K562 (cell line): ENCODE results near the gene MEIKIN. TPM values are rescaled to one million over a fixed set of nuclear protein-coding genes. Genes with fewer than 3 reads are reported as not detected.
A peak's percentile ranks its signal among the peaks of the same experiment; 100 is the strongest.

ENCODE experiments used
- ATF7 ChIP-seq: fragments of 450-650 bp; IDR thresholded peaks from 2 replicates; pipeline ENCODE4 v1.7.1; 2014; ENCODE audit warnings: mild to moderate bottlenecking, moderate library complexity
- CEBPZ ChIP-seq: fragments of 150-350 bp; IDR thresholded peaks from 2 replicates; pipeline ENCODE4 v1.6.1; 2014; ENCODE audit warnings: low read depth, mild to moderate bottlenecking, low read length, borderline replicate concordance
- EHMT2 ChIP-seq: fragments of 450-650 bp; IDR thresholded peaks from 2 replicates; pipeline ENCODE4 v1.6.1; 2018; ENCODE audit warnings: antibody characterized with exemption
- EP300 ChIP-seq: IDR thresholded peaks from 2 replicates; pipeline ENCODE4 v1.6.1; 2012; ENCODE audit warnings: low read length, improper control_type of control experiment
- FOXJ3 ChIP-seq: sonication (generic); formaldehyde crosslinking; IDR thresholded peaks from 2 replicates; pipeline ENCODE4 v1.4.0; 2020; ENCODE audit warnings: mild to moderate bottlenecking, missing genetic modification reagents
- HOMEZ ChIP-seq: fragments of 250-450 bp; sonication (Bioruptor Pico); IDR thresholded peaks from 2 replicates; pipeline ENCODE4 v1.4.0; 2020; ENCODE audit warnings: mild to moderate bottlenecking, moderate library complexity
- KHSRP ChIP-seq: fragments of 450-650 bp; IDR thresholded peaks from 2 replicates; pipeline ENCODE4 v1.6.1; 2017
- KLF13 ChIP-seq: fragments of 450-650 bp; IDR thresholded peaks from 2 replicates; pipeline ENCODE4 v1.6.1; 2016; ENCODE audit warnings: missing genetic modification characterization, low read depth, mild to moderate bottlenecking, missing compliant biosample characterization, moderate library complexity, borderline replicate concordance
- NFE2 ChIP-seq: IDR thresholded peaks from 2 replicates; pipeline ENCODE4 v1.6.1; 2014; ENCODE audit warnings: antibody characterized with exemption, low read depth
- PHTF2 ChIP-seq: fragments of 250-450 bp; sonication (Bioruptor Pico); IDR thresholded peaks from 2 replicates; pipeline ENCODE4 v1.5.0; 2021; ENCODE audit warnings: mild to moderate bottlenecking
- PRMT5 ChIP-seq: sonication (generic); formaldehyde crosslinking; IDR thresholded peaks from 2 replicates; pipeline ENCODE4 v1.5.0; 2020; ENCODE audit warnings: missing genetic modification reagents
- SIX5 ChIP-seq, 2 experiments: IDR thresholded peaks; 2 replicates each; pipeline ENCODE4 v1.6.1; 2011; ENCODE audit warnings: low read length in 2 of 2, borderline replicate concordance in 1 of 2, low read depth in 1 of 2, mild to moderate bottlenecking in 1 of 2, moderate library complexity in 1 of 2; ENCODE audit not compliant: insufficient read depth in 1 of 2
- SMAD3 ChIP-seq: fragments of 450-650 bp; formaldehyde crosslinking; conservative IDR thresholded peaks from 2 replicates; pipeline ENCODE4 v1.4.0; 2020; ENCODE audit warnings: mild to moderate bottlenecking
- TAL1 ChIP-seq: fragments of 450-650 bp; IDR thresholded peaks from 2 replicates; pipeline ENCODE4 v1.6.1; 2016; ENCODE audit warnings: mild to moderate bottlenecking
- TARDBP ChIP-seq: fragments of 450-650 bp; IDR thresholded peaks from 2 replicates; pipeline ENCODE4 v1.6.1; 2016
- TFAP4 ChIP-seq: sonication (generic); formaldehyde crosslinking; IDR thresholded peaks from 2 replicates; pipeline ENCODE4 v1.8.0; 2022; ENCODE audit warnings: missing genetic modification reagents, mild to moderate bottlenecking, moderate library complexity, borderline replicate concordance
- TRIM28 ChIP-seq: fragments of 450-650 bp; IDR thresholded peaks from 2 replicates; pipeline ENCODE4 v1.6.1; 2017
- ZFPM2 ChIP-seq: fragments of 250-450 bp; sonication (Bioruptor Pico); IDR thresholded peaks from 2 replicates; pipeline ENCODE4 v1.5.1; 2022; ENCODE audit warnings: mild to moderate bottlenecking
- ZNF217 ChIP-seq: sonication (generic); formaldehyde crosslinking; IDR thresholded peaks from 2 replicates; pipeline ENCODE4 v1.8.0; 2022; ENCODE audit warnings: mild to moderate bottlenecking, missing genetic modification reagents
- ZNF277 ChIP-seq: fragments of 250-450 bp; sonication (Bioruptor Pico); IDR thresholded peaks from 2 replicates; pipeline ENCODE4 v1.8.0; 2022; ENCODE audit warnings: inconsistent platforms, mild to moderate bottlenecking, moderate library complexity, borderline replicate concordance
- ZNF639 ChIP-seq, 2 experiments: fragments of 200-800 bp in 1 of 2; sonication (Bioruptor generic) in 1 of 2; sonication (generic) in 1 of 2; formaldehyde crosslinking in 1 of 2; IDR thresholded peaks in 1 of 2; conservative IDR thresholded peaks in 1 of 2; 2 replicates each; pipeline versions ENCODE4 v1.5.0 to v1.6.1; 2016 to 2020; ENCODE audit warnings: missing compliant biosample characterization in 1 of 2, missing genetic modification characterization in 1 of 2, missing genetic modification reagents in 1 of 2
- ZNF77 ChIP-seq: fragments of 250-450 bp; sonication (Bioruptor Pico); IDR thresholded peaks from 2 replicates; pipeline ENCODE4 v1.5.0; 2020
- polyA plus RNA-seq, 8 experiments: library from polyadenylated mRNA; depleted of rRNA in 4 of 8; stranded (reverse) in 5 of 8; unstranded in 3 of 8; fragments of >200 nt; fragmentation: Nextera tagmentation in 2 of 8; fragmentation: Illumina TruSeq in 1 of 8; extraction: Ambion mirVana in 2 of 8; extraction: Trizol in 1 of 8; gene quantifications; 2 replicates each; pipeline versions ENCODE4 v1.2.1 to v1.2.3, GENCODE V29; 2011 to 2014; ENCODE audit warnings: inconsistent platforms in 1 of 8, missing spikeins in 1 of 8
- total RNA-seq, 7 experiments: library from RNA; depleted of rRNA in 6 of 7; stranded (reverse); fragments of >200 nt in 6 of 7; fragmentation: Illumina TruSeq in 2 of 7; extraction: Trizol in 2 of 7; gene quantifications; 2 replicates each; pipeline versions ENCODE4 v1.2.1 to v1.2.3, GENCODE V29; 2011 to 2021; ENCODE audit warnings: low replicate concordance in 1 of 7

The MEIKIN gene
- total and polyA plus RNA-seq, 9 of the 15 experiments (the other 6 are each of a cell fraction or from before 2014, with no cell fraction given): 0.18 TPM; not detected in 8

GRCh38 chr5:131814990-131815389 lies 130.5 kb downstream of the MEIKIN start (continued):
- TF ChIP-seq HOMEZ (CRISPR knock-in tag) (no peak), EP300 (peak; percentile 28; the same call in 1 of the 2 replicates), CEBPZ (no peak), TRIM28 (peak; percentile 68; the same call in 1 of the 2 replicates), NFE2 (no peak), ZNF639 (CRISPR knock-in tag; conservative IDR thresholded peaks at IDR 0.05 in 1 of 2, IDR thresholded peaks at IDR 0.05 in 1 of 2) (no peak), TFAP4 (CRISPR knock-in tag) (no peak), SMAD3 (CRISPR knock-in tag) (no peak), ZNF77 (no peak), PRMT5 (CRISPR knock-in tag) (no peak), TAL1 (peak; percentile 29; the same call in 1 of the 2 replicates), EHMT2 (peak; percentile 81), TARDBP (no peak), PHTF2 (CRISPR knock-in tag) (no peak), ZNF277 (CRISPR knock-in tag) (no peak), SIX5 (IDR thresholded peaks at IDR 0.05; ENCODE audit: borderline replicate concordance in 1 of 2, insufficient read depth in 1 of 2, low read depth in 1 of 2, low read length in 2 of 2) (no peak), ZNF217 (no peak), KHSRP (no peak), FOXJ3 (no peak), KLF13 (tag) (no peak), ATF7 (peak; percentile 88), ZFPM2 (CRISPR knock-in tag) (no peak)
